GM21447 (cell line): ENCODE measurements around the gene RCBTB1.
A peak's percentile ranks its signal among the peaks of the same experiment; 100 is the strongest.
"Not testable (repeated sequence)": the region's sequence is repeated elsewhere in the genome, so short reads cannot be mapped to it uniquely, and the experiment has no call there.

Experiments
- ATAC-seq: cut with Tn5 transposase; IDR thresholded peaks from one replicate; pipeline ENCODE4 v1.9.1; 2021; ENCODE audit not compliant: unreplicated experiment

RCBTB1 gene

GRCh38 chr13:49606747-49607648 is 21.6 kb upstream of the RCBTB1 start:
- ATAC-seq: peak; percentile 97

- ATAC-seq: no peak
Observed at GRCh38 chr13:49604570-49604969, 19.2 kb upstream of the RCBTB1 start.

GRCh38 chr13:49602615-49603014 is 17.3 kb upstream of the RCBTB1 start:
- not testable (repeated sequence) for ATAC-seq

- no peak for ATAC-seq
Observed at GRCh38 chr13:49602005-49602404, 16.6 kb upstream of the RCBTB1 start.

GRCh38 chr13:49597043-49597641 is 11.8 kb upstream of the RCBTB1 start:
- ATAC-seq: no peak

GRCh38 chr13:49596221-49596620 is 10.9 kb upstream of the RCBTB1 start:
- ATAC-seq: no peak

GRCh38 chr13:49594576-49594975 is 9.2 kb upstream of the RCBTB1 start:
- ATAC-seq: no peak

- not testable (repeated sequence) for ATAC-seq
Observed at GRCh38 chr13:49593876-49594275, 8.5 kb upstream of the RCBTB1 start.

GRCh38 chr13:49590714-49591113 is 5.4 kb upstream of the RCBTB1 start:
- not testable (repeated sequence) for ATAC-seq

- no peak for ATAC-seq
Observed at GRCh38 chr13:49587311-49587847, 2.0 kb upstream of the RCBTB1 start.

GRCh38 chr13:49586717-49587116 is 1.4 kb upstream of the RCBTB1 start:
- ATAC-seq: no peak

GRCh38 chr13:49584771-49585182 is 581 bp downstream of the RCBTB1 start:
- peak; percentile 15 for ATAC-seq

GRCh38 chr13:49580980-49581680 is 4.2 kb downstream of the RCBTB1 start:
- ATAC-seq: no peak

GRCh38 chr13:49579501-49579900 is 5.9 kb downstream of the RCBTB1 start:
- no peak for ATAC-seq

GRCh38 chr13:49571299-49572240 is 13.8 kb downstream of the RCBTB1 start:
- peak; percentile 54 for ATAC-seq

- ATAC-seq: no peak
Observed at GRCh38 chr13:49569993-49570689, 15.2 kb downstream of the RCBTB1 start.

GRCh38 chr13:49567491-49567890 is 17.9 kb downstream of the RCBTB1 start:
- no peak for ATAC-seq

- no peak for ATAC-seq
Observed at GRCh38 chr13:49566461-49566860, 18.9 kb downstream of the RCBTB1 start.

- not testable (repeated sequence) for ATAC-seq
Observed at GRCh38 chr13:49565461-49565860, 19.9 kb downstream of the RCBTB1 start.

GRCh38 chr13:49563516-49563915 is 21.8 kb downstream of the RCBTB1 start:
- ATAC-seq: no peak
